VCaP (cell line): ENCODE data around the gene MAG.

Experiments
- H3K27ac ChIP-seq: fragments of 450-650 bp; 2 replicates; pipeline ENCODE4 v1.5.1; 2017
- TF ChIP-seq, protein P1 (sequence below): fragments of 450-650 bp; conservative IDR thresholded peaks from 2 replicates; pipeline ENCODE4 v1.5.1; 2017; ENCODE audit warnings: mild to moderate bottlenecking, moderate library complexity

Gene MAG

GRCh38 chr19:35311901-35312665, 20.1 kb downstream of the MAG start:
- H3K27ac ChIP-seq, result no peak overlapping the region

DNA sequence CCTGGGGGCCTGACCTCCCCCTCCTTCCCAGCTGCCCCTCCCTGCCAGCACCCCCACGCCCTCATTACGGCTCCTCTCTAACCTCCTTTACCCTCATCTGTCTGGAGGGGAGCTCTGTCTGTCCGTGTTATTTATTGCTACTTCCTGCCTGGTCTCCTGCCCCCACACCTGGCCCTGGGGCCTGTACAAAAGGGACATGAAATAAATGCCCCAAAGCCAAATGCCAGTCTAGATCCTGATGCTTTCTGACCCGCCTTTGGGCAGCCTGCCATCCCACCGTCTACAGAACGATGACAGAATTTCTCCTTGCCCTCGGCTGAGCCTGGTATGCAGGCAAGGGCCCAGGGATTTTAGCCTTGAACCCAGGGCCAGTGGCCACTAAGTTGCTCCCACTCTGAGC, 21.6 kb downstream of the MAG start:
- TF ChIP-seq, protein P1, sequence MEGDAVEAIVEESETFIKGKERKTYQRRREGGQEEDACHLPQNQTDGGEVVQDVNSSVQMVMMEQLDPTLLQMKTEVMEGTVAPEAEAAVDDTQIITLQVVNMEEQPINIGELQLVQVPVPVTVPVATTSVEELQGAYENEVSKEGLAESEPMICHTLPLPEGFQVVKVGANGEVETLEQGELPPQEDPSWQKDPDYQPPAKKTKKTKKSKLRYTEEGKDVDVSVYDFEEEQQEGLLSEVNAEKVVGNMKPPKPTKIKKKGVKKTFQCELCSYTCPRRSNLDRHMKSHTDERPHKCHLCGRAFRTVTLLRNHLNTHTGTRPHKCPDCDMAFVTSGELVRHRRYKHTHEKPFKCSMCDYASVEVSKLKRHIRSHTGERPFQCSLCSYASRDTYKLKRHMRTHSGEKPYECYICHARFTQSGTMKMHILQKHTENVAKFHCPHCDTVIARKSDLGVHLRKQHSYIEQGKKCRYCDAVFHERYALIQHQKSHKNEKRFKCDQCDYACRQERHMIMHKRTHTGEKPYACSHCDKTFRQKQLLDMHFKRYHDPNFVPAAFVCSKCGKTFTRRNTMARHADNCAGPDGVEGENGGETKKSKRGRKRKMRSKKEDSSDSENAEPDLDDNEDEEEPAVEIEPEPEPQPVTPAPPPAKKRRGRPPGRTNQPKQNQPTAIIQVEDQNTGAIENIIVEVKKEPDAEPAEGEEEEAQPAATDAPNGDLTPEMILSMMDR, result no peak

More at GRCh38 chr19:35311901-35312665, 20.1 kb downstream of the MAG start:
- TF ChIP-seq, protein P1, result no peak

DNA sequence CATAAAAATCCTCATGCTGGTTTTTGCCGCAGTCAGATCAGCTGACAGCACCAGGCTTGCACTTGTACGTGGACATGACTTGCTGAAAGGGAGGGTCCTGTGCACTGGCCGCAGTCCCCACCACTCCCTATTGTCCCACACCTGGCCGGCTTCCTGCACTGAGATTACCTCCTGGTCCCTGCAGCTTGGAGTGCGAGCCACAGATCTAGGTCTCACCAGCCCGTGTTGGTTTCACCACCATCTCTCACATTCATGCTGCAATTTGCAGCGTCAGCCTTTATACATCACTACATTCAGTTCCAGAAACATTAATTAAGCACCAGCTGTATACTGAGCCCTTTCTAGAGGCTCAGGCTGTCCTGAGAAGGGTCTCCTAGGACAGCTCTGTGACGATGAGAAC, 22.1 kb downstream of the MAG start:
- TF ChIP-seq, protein P1, result no peak
- no peak overlapping the region for H3K27ac ChIP-seq

More for the DNA sequence above, 21.6 kb downstream of the MAG start:
- H3K27ac ChIP-seq, result no peak overlapping the region

GRCh38 chr19:35314858-35315470, 23.0 kb downstream of the MAG start:
- TF ChIP-seq, protein P1, result no peak
- no peak overlapping the region for H3K27ac ChIP-seq

- H3K27ac ChIP-seq, result no peak overlapping the region
- TF ChIP-seq, protein P1, result no peak
Observed at GRCh38 chr19:35315883-35316282, 23.9 kb downstream of the MAG start.

DNA sequence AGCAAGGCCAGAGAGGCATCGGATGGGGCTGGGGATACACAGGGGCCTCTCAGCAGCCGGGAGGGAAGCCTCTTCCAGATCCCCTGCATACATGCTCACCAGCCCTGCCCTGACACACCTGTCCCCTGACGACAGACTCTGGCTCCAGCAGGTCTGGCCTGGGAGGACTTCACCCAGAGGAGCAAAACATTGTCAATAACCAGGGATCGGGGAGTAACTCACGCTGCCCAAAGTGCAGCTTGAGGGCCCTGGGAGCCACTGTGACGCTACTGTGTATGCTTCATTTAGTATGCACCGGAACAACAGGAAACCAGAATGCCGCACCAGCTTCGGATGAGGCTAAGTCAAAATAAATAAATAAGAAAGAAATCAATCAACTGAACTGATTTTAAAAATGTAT, 24.6 kb downstream of the MAG start:
- TF ChIP-seq, protein P1, result no peak
- H3K27ac ChIP-seq, result no peak overlapping the region

DNA sequence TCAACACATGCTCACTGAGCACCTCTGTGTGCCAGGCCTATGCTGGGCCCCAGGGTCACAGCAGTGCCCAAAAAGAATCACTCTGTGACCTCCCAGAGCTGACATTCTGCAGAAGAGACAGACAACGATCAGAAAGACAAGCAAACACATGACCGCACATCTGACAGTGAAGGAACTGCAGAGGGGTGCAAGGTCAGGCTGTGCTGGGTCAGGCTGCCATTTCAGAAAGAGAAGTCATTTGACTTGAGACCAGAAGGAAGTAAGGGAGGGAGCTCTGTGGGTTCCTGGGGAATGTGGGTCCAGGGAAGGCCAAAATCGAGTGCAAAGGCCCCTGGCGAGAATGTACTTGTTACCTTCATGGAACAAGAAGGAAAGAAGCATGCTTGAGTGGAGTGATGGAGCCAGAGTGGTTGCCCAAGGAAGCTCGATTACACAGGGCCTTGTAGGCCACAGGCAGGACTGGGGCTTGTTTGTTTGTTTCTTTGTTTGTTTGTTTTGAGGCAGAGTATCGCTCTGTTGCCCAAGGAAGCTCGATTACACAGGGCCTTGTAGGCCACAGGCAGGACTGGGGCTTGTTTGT, 25.6 kb downstream of the MAG start:
- TF ChIP-seq, protein P1, result no peak
- no peak overlapping the region for H3K27ac ChIP-seq
